HAP-1 (cell line): ENCODE data around the gene RAD51B.

Source experiments
- DNase-seq, 2 experiments: peaks; one replicate each; pipeline ENCODE4 v3.0.0-alpha.2; 2016 to 2020; ENCODE audit warnings: low spot score in 2 of 2
- H3K27me3 ChIP-seq: fragments of 250-450 bp; sonication (Bioruptor Pico); 2 replicates; pipeline ENCODE4 v1.5.1; 2020; ENCODE audit warnings: low read depth, mild to moderate bottlenecking, moderate library complexity
- H3K36me3 ChIP-seq: fragments of 250-450 bp; sonication (Bioruptor Pico); replicated peaks from 2 replicates; pipeline ENCODE4 v1.5.1; 2020; ENCODE audit warnings: mild to moderate bottlenecking
- H3K4me1 ChIP-seq: fragments of 250-450 bp; sonication (Bioruptor Pico); 2 replicates; pipeline ENCODE4 v1.5.1; 2020; ENCODE audit warnings: mild to moderate bottlenecking
- H3K4me3 ChIP-seq: fragments of 250-450 bp; sonication (Bioruptor Pico); 2 replicates; pipeline ENCODE4 v1.5.1; 2020; ENCODE audit warnings: mild to moderate bottlenecking, moderate library complexity
- H3K9me3 ChIP-seq: fragments of 250-450 bp; sonication (Bioruptor Pico); 2 replicates; pipeline ENCODE4 v1.5.1; 2020; ENCODE audit warnings: mild to moderate bottlenecking, moderate library complexity
- in situ Hi-C: fragments of 300-500 bp; cut with MboI; formaldehyde crosslinking; loops from 3 replicates; pipeline ENCODE4 v1.14.3; 2020; ENCODE audit warnings: low sequenced_read_pairs, inconsistent platforms, mixed read lengths

Gene RAD51B

GRCh38 chr14:68447581-68448251 lies 628.1 kb downstream of the RAD51B start:
- Histone ChIP-seq H3K36me3 (no peaks in the 10 kb centered on the region), H3K4me1 (no peaks in the 10 kb centered on the region), H3K4me3 (no peak overlapping the region), H3K9me3 (no peaks in the 10 kb centered on the region), H3K27me3 (no peaks in the 10 kb centered on the region)
- no peak for DNase-seq
- in situ Hi-C loops = no loop called here

- Histone ChIP-seq H3K9me3 (no peaks in the 10 kb centered on the region), H3K36me3 (no peaks in the 10 kb centered on the region), H3K27me3 (no peaks in the 10 kb centered on the region), H3K4me1 (no peaks in the 10 kb centered on the region), H3K4me3 (no peak overlapping the region)
- DNase-seq = no peak
- in situ Hi-C loops = no loop called here
Measured at GRCh38 chr14:68448252-68448902, 628.8 kb downstream of the RAD51B start.

- Histone ChIP-seq H3K27me3 (no peaks in the 10 kb centered on the region), H3K4me1 (no peaks in the 10 kb centered on the region), H3K9me3 (no peaks in the 10 kb centered on the region), H3K36me3 (no peaks in the 10 kb centered on the region), H3K4me3 (no peak overlapping the region)
- in situ Hi-C loops = no loop called here
- DNase-seq = peak; percentile 45 to 52
Measured at GRCh38 chr14:68449561-68450181, 630.1 kb downstream of the RAD51B start.

GRCh38 chr14:68450391-68451120 lies 631.0 kb downstream of the RAD51B start:
- Histone ChIP-seq H3K36me3 (no peaks in the 10 kb centered on the region), H3K9me3 (no peaks in the 10 kb centered on the region), H3K27me3 (no peaks in the 10 kb centered on the region), H3K4me1 (no peaks in the 10 kb centered on the region), H3K4me3 (no peak overlapping the region)
- DNase-seq = no peak
- in situ Hi-C loops = no loop called here

- no peaks in the 10 kb centered on the region for H3K9me3 ChIP-seq
- no peaks in the 10 kb centered on the region for H3K36me3 ChIP-seq
- H3K4me1 ChIP-seq = no peaks in the 10 kb centered on the region
- no peak overlapping the region for H3K4me3 ChIP-seq
- in situ Hi-C loops = no loop called here
- H3K27me3 ChIP-seq = no peaks in the 10 kb centered on the region
- no peak for DNase-seq
Measured at GRCh38 chr14:68451696-68452373, 632.3 kb downstream of the RAD51B start.

GRCh38 chr14:68458253-68458652 lies 638.7 kb downstream of the RAD51B start:
- H3K36me3 ChIP-seq = no peaks in the 10 kb centered on the region
- H3K9me3 ChIP-seq = no peaks in the 10 kb centered on the region
- H3K4me3 ChIP-seq = no peak overlapping the region
- no peak for DNase-seq
- no peaks in the 10 kb centered on the region for H3K27me3 ChIP-seq
- in situ Hi-C loops = no loop called here
- no peaks in the 10 kb centered on the region for H3K4me1 ChIP-seq

GRCh38 chr14:68458840-68459469 lies 639.4 kb downstream of the RAD51B start:
- DNase-seq = peak; percentile 48 to 67
- in situ Hi-C loops = no loop called here

GRCh38 chr14:68459480-68460136 lies 640.0 kb downstream of the RAD51B start:
- H3K36me3 ChIP-seq = no peaks in the 10 kb centered on the region

More at GRCh38 chr14:68458840-68459469, 639.4 kb downstream of the RAD51B start:
- Histone ChIP-seq H3K9me3 (no peaks in the 10 kb centered on the region), H3K36me3 (no peaks in the 10 kb centered on the region), H3K4me1 (no peaks in the 10 kb centered on the region), H3K4me3 (no peak overlapping the region), H3K27me3 (no peaks in the 10 kb centered on the region)

GRCh38 chr14:68460541-68460940 lies 641.0 kb downstream of the RAD51B start:
- H3K4me3 ChIP-seq = no peak overlapping the region
- DNase-seq = no peak
- H3K36me3 ChIP-seq = no peaks in the 10 kb centered on the region
- no peaks in the 10 kb centered on the region for H3K4me1 ChIP-seq
- H3K9me3 ChIP-seq = no peaks in the 10 kb centered on the region
- in situ Hi-C loops = no loop called here
- H3K27me3 ChIP-seq = no peaks in the 10 kb centered on the region

More at GRCh38 chr14:68459480-68460136, 640.0 kb downstream of the RAD51B start:
- H3K4me1 ChIP-seq = no peaks in the 10 kb centered on the region
- H3K27me3 ChIP-seq = no peaks in the 10 kb centered on the region
- DNase-seq = no peak
- H3K9me3 ChIP-seq = no peaks in the 10 kb centered on the region
- H3K4me3 ChIP-seq = no peak overlapping the region
- in situ Hi-C loops = no loop called here

- Histone ChIP-seq H3K4me3 (no peak overlapping the region), H3K27me3 (no peaks in the 10 kb centered on the region), H3K9me3 (no peaks in the 10 kb centered on the region), H3K4me1 (no peaks in the 10 kb centered on the region), H3K36me3 (no peaks in the 10 kb centered on the region)
- DNase-seq = no peak
- in situ Hi-C loops = no loop called here
Measured at GRCh38 chr14:68461086-68461485, 641.5 kb downstream of the RAD51B start.

- no peak for DNase-seq
- H3K4me1 ChIP-seq = no peaks in the 10 kb centered on the region
- no peaks in the 10 kb centered on the region for H3K9me3 ChIP-seq
Measured at GRCh38 chr14:68462683-68463082, 643.1 kb downstream of the RAD51B start.

GRCh38 chr14:68463299-68463698 lies 643.7 kb downstream of the RAD51B start:
- Histone ChIP-seq H3K27me3 (no peaks in the 10 kb centered on the region), H3K36me3 (no peaks in the 10 kb centered on the region), H3K4me3 (no peak overlapping the region), H3K9me3 (no peaks in the 10 kb centered on the region), H3K4me1 (no peaks in the 10 kb centered on the region)
- in situ Hi-C loops = no loop called here
- no peak for DNase-seq

More at GRCh38 chr14:68462683-68463082, 643.1 kb downstream of the RAD51B start:
- in situ Hi-C loops = no loop called here
- H3K36me3 ChIP-seq = no peaks in the 10 kb centered on the region
- no peak overlapping the region for H3K4me3 ChIP-seq
- H3K27me3 ChIP-seq = no peaks in the 10 kb centered on the region
